BJ (cell line): ENCODE measurements around the gene MGRN1. TPM values are rescaled to one million over a fixed set of nuclear protein-coding genes. Genes with fewer than 3 reads are reported as not detected.

Experiments
- CTCF ChIA-PET: fragments of 350-600 bp; formaldehyde crosslinking; extraction: SDS; loops from one replicate; lab custom pipeline; 2021; ENCODE audit warnings: antibody characterized with exemption, inconsistent platforms; lab: Yijun Ruan, JAX
- POLR2A ChIA-PET: fragments of 300-600 bp; sonication (Branson Sonifier 250); formaldehyde crosslinking; extraction: SDS; loops from one replicate; lab custom pipeline; 2021; ENCODE audit warnings: antibody characterized with exemption; lab: Charles Lee
- DNase-seq: peaks from one replicate; pipeline ENCODE4 v3.0.0-alpha.2; 2011; ENCODE audit warnings: low read depth
- H3K27me3 ChIP-seq: 2 replicates; pipeline ENCODE4 v1.6.0; 2011; ENCODE audit warnings: low read length; ENCODE audit not compliant: control insufficient read depth, insufficient read depth
- H3K36me3 ChIP-seq: 2 replicates; pipeline ENCODE4 v1.5.1; 2011; ENCODE audit warnings: low read length; ENCODE audit not compliant: control insufficient read depth, insufficient read depth
- H3K4me3 ChIP-seq: 2 replicates; pipeline ENCODE4 v1.5.1; 2011; ENCODE audit warnings: low read depth, mild to moderate bottlenecking, control low read depth, low read length
- CTCF ChIP-seq: IDR thresholded peaks from 2 replicates; pipeline ENCODE4 v1.5.1; 2011; ENCODE audit warnings: low read depth, mild to moderate bottlenecking, control low read depth, inconsistent platforms, low read length, moderate library complexity; ENCODE audit not compliant: insufficient read depth
- polyA plus RNA-seq: library from polyadenylated mRNA; depleted of rRNA; stranded (reverse); fragments of >200 nt; gene quantifications from 2 replicates; pipeline ENCODE4 v1.2.3, GENCODE V29; 2011

The MGRN1 gene
- polyA plus RNA-seq, 1 experiment = 4.5 TPM

GRCh38 chr16:4733747-4734062 is 109.1 kb downstream of the MGRN1 start:
- POLR2A ChIA-PET = interaction anchor here (0.7 kb wide), 1 partner anchor 69 kb away, joined by 5 read pairs; the partner anchor contains the start of gene ROGDI
- CTCF ChIA-PET = interaction anchor here (0.6 kb wide), 1 partner anchor 75 kb away, joined by 3 read pairs; no protein-coding TSS in a partner anchor
- no peak for DNase-seq

GRCh38 chr16:4734063-4734729 is 109.6 kb downstream of the MGRN1 start, which contains the start of the genes ANKS3 and DNAAF8:
Gene ANKS3 (minus strand): TSS chr16:4734271. CDS start chr16:4730149, 4,122 bp downstream.
Gene DNAAF8 (plus strand): TSS chr16:4734537. CDS start chr16:4736515, 1,978 bp downstream.
- CTCF ChIA-PET = interaction anchor here (0.6 to 1.3 kb wide), 4 partner anchors 13 to 331 kb away, joined by 3 to 5 read pairs (median 4); no protein-coding TSS in a partner anchor
- POLR2A ChIA-PET = interaction anchor here (0.6 to 0.7 kb wide), 2 partner anchors 68 to 209 kb away, joined by 3 to 5 read pairs; partner anchors contain the start of gene ROGDI
- Histone ChIP-seq H3K36me3 (peaks cover 1% of the 10 kb centered on the region; the same call in 1 of the 2 replicates), H3K4me3 (peak within 1 kb of the TSS; percentile 86), H3K27me3 (no peaks in the 10 kb centered on the region)
- DNase-seq = peak; percentile 89
- TF ChIP-seq CTCF = no peak

More at GRCh38 chr16:4733747-4734062, 109.1 kb downstream of the MGRN1 start:
- H3K27me3 ChIP-seq = no peaks in the 10 kb centered on the region
- H3K4me3 ChIP-seq = peak overlapping the region; percentile 86
- peaks cover 2% of the 10 kb centered on the region for H3K36me3 ChIP-seq
- no peak for TF ChIP-seq CTCF

GRCh38 chr16:4734730-4735535 is 110.3 kb downstream of the MGRN1 start:
- H3K36me3 ChIP-seq = peaks cover 1% of the 10 kb centered on the region; the same call in 1 of the 2 replicates
- CTCF ChIA-PET = interaction anchor here (0.8 to 1.3 kb wide), 3 partner anchors 12 to 332 kb away, joined by 3 to 5 read pairs (median 5); no protein-coding TSS in a partner anchor
- peak; percentile 7 for DNase-seq
- POLR2A ChIA-PET = interaction anchor here (0.6 kb wide), 1 partner anchor 208 kb away, joined by 3 read pairs; no protein-coding TSS in a partner anchor
- H3K27me3 ChIP-seq = no peaks in the 10 kb centered on the region
- no peak for TF ChIP-seq CTCF
- peak overlapping the region; percentile 86 for H3K4me3 ChIP-seq

GRCh38 chr16:4736546-4736945 is 111.9 kb downstream of the MGRN1 start:
- no peak for DNase-seq
- POLR2A ChIA-PET = interaction anchor here (0.9 kb wide), 1 partner anchor 67 kb away, joined by 3 read pairs; no protein-coding TSS in a partner anchor
- CTCF ChIA-PET = interaction anchor here (1.0 kb wide), 1 partner anchor 11 kb away, joined by 3 read pairs; no protein-coding TSS in a partner anchor
- H3K27me3 ChIP-seq = no peaks in the 10 kb centered on the region
- H3K4me3 ChIP-seq = no peak overlapping the region
- H3K36me3 ChIP-seq = no peaks in the 10 kb centered on the region; the same call in 1 of the 2 replicates
- no peak for TF ChIP-seq CTCF
